Activated CD8-positive, alpha-beta memory T cell treated with anti-CD3 and anti-CD28 coated beads, Interleukin-2, amount 50 U/mL, for 48 hours (primary cell): ENCODE results near the gene EEF1G.
"Not testable (repeated sequence)": the region's sequence is repeated elsewhere in the genome, so short reads cannot be mapped to it uniquely, and the experiment has no call there.

ENCODE experiments used
- DNase-seq: peaks from one replicate; pipeline ENCODE4 v3.0.0-alpha.2; 2020

EEF1G gene

GRCh38 chr11:62603072-62603408 lies 29.3 kb upstream of the EEF1G start:
- no peak for DNase-seq

- DNase-seq: peak; percentile 65
Measured at GRCh38 chr11:62602141-62603071, 28.7 kb upstream of the EEF1G start.

- DNase-seq: peak; percentile 100
Measured at GRCh38 chr11:62601372-62602140, 27.9 kb upstream of the EEF1G start, which contains the start of gene MTA2. Gene MTA2, minus strand, starts transcription at chr11:62601865. Its CDS starts 415 bp downstream, at chr11:62601450.

GRCh38 chr11:62601122-62601371 lies 27.4 kb upstream of the EEF1G start:
- peak; percentile 80 for DNase-seq

GRCh38 chr11:62600367-62601121 lies 26.9 kb upstream of the EEF1G start:
- DNase-seq: no peak

GRCh38 chr11:62599901-62600300 lies 26.2 kb upstream of the EEF1G start:
- DNase-seq: no peak

GRCh38 chr11:62599069-62599696 lies 25.5 kb upstream of the EEF1G start:
- peak; percentile 96 for DNase-seq

GRCh38 chr11:62595124-62595523 lies 21.4 kb upstream of the EEF1G start:
- DNase-seq: no peak

- peak; percentile 85 for DNase-seq
Measured at GRCh38 chr11:62593434-62594044, 19.8 kb upstream of the EEF1G start.

GRCh38 chr11:62592989-62593421 lies 19.3 kb upstream of the EEF1G start:
- DNase-seq: no peak

- no peak for DNase-seq
Measured at GRCh38 chr11:62592146-62592815, 18.6 kb upstream of the EEF1G start.

GRCh38 chr11:62591448-62592145 lies 17.9 kb upstream of the EEF1G start, which contains the start of gene TUT1:
Gene TUT1, minus strand, starts transcription at chr11:62591523. Its CDS starts 38 bp downstream, at chr11:62591485.
- DNase-seq: peak; percentile 95

- DNase-seq: no peak
Measured at GRCh38 chr11:62588966-62589637, 15.4 kb upstream of the EEF1G start.

GRCh38 chr11:62585356-62585755 lies 11.7 kb upstream of the EEF1G start:
- DNase-seq: not testable (repeated sequence)

- not testable (repeated sequence) for DNase-seq
Measured at GRCh38 chr11:62581735-62582134, 8.0 kb upstream of the EEF1G start.

- no peak for DNase-seq
Measured at GRCh38 chr11:62580959-62581715, 7.4 kb upstream of the EEF1G start.

GRCh38 chr11:62579252-62579651 lies 5.6 kb upstream of the EEF1G start:
- DNase-seq: no peak

GRCh38 chr11:62578541-62578940 lies 4.8 kb upstream of the EEF1G start:
- DNase-seq: no peak

GRCh38 chr11:62577046-62577714 lies 3.5 kb upstream of the EEF1G start:
- no peak for DNase-seq
